Inflammatory macrophage treated with lipopolysaccharide for 4 hours (primary cell): ENCODE data around the gene IQCC.

Experiments used
- DNase-seq: peaks from one replicate; pipeline ENCODE4 v3.0.0-alpha.2; 2020

Gene IQCC

DNA sequence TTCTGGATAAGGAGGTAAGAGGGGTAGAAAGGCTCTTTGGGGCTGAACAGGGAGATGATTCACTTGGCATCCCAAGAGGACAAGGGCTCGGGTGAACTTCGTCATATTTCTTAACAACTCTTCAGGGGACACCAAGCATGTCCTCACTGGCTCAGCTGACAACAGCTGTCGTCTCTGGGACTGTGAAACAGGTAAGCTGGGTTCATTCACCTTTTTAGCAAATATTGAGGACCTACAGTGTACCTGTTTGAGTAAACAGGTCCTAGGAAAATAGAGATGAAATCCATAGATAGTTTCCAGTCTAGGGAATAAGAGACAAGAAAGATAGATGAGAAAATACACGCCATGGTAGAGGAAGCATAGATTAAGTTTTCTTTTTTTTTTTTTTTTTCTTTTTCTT lies 18.8 kb downstream of the IQCC start:
- no peak for DNase-seq

DNA sequence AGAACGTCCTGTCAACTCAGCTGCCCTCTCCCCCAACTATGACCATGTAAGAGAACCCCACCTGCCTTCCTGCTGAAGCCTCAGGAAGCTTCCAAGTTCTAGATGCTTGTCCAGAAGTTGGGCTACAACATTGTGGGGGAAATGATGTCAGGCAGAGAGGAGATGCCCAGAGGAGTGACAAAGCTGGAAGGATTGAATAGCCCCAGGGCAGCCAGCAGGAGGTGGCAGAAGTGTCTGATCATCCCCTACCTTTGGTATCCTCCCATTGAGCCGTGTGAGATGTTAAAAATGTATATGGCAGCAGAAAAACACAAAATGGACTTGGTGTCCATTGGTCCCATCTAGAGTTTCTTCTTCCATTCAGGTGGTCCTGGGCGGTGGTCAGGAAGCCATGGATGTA lies 23.3 kb downstream of the IQCC start:
- no peak for DNase-seq

- no peak for DNase-seq
Measured at GRCh38 chr1:32231843-32232432, 26.5 kb downstream of the IQCC start.

DNA sequence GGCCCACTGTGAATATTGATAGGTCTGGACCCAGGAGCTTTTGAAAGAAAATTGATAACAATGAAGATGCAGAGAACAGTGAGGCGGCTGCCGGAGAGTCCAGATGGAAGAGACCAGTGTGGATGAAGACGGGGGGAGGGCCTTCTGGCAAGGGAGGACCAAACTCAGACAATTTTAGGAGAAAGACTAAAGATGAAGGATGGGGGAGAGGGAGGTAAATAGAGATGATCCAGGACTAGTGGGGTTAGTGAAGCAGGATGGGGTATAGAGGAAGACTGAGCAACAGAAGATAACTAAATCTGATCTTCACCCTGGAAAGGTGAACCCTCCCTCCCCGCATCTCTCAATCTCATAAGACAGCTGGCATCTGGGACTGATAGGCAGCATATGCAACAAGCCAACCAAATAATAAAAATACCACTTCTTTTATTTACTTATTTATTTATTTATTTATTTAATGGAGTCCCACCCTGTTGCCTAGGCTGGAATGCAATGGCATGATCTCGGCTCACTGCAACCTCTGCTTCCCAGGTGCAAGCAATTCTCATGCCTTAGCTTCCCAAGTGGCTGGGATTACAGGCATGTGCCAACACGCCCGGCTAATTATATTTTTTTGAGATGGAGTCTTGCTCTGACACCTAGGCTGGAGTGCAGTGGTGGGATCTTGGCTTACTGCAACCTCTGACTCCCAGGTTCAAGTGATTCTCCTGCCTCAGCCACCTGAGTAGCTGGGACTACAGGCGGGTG lies 27.3 kb downstream of the IQCC start:
- DNase-seq, result no peak

- DNase-seq, result no peak
Measured at GRCh38 chr1:32234792-32235191, 29.3 kb downstream of the IQCC start.

- DNase-seq, result no peak
Measured at GRCh38 chr1:32239337-32239736, 33.9 kb downstream of the IQCC start.

GRCh38 chr1:32239790-32240139 lies 34.3 kb downstream of the IQCC start:
- no peak for DNase-seq

- peak; percentile 57 for DNase-seq
Measured at GRCh38 chr1:32240140-32240951, 34.9 kb downstream of the IQCC start.

DNA sequence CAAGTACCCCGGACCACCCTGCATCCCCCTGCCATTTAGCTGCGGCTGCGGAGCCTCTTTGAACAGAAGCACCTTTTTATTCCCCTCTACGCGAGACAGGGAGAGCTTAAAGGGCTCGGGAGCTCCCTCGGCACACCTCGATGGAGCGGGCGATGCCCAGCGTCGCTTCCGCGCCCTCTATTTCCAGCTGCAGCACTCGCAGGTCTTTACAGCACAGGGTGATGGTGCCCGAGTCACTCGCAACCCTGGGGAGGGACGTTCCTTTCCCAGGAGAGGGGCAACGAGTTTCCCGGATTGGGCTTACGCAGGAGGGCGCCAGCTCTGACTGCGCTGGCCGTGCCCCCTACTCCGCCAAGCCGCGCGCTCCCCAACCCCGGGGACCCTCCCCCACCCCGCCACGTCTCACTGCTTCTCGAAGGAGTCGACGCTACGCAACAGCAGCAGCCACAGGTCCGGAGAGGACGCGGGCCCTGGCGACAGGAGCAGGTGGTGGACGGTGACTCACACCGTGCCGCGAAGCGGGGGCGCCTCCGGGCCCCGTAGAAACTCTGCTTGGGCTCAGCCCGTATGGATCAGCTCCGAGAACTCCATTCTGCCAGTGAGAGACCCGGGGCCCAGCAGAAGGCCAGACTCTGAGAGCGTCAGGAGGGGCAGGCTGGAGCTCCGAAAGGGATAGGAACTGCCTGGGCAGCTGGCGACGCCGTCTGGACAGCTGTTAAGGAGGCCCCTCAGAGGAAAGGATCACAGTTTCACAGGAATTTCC lies 35.7 kb downstream of the IQCC start:
- no peak for DNase-seq

GRCh38 chr1:32242341-32242851 lies 36.9 kb downstream of the IQCC start:
- DNase-seq, result peak; percentile 52

- DNase-seq, result no peak
Measured at GRCh38 chr1:32246888-32247273, 41.4 kb downstream of the IQCC start, which contains the start of gene FAM167B. FAM167B (plus strand) TSS chr1:32247222; CDS start chr1:32247422, 200 bp downstream.

DNA sequence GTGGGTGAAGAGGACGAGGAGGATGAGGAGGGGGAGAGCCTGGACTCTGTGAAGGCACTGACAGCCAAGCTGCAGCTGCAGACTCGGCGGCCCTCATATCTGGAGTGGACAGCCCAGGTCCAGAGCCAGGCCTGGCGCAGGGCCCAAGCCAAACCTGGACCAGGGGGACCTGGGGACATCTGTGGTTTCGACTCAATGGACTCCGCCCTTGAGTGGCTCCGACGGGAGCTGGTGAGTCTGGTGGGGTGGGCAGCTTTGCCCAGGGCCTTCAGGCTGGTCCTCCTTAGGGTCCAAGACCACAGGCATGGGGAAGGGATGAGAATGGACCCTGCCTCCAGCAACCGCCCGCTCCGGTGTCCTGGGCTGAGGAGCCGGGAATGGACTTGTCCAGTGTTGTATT lies 42.0 kb downstream of the IQCC start:
- no peak for DNase-seq

DNA sequence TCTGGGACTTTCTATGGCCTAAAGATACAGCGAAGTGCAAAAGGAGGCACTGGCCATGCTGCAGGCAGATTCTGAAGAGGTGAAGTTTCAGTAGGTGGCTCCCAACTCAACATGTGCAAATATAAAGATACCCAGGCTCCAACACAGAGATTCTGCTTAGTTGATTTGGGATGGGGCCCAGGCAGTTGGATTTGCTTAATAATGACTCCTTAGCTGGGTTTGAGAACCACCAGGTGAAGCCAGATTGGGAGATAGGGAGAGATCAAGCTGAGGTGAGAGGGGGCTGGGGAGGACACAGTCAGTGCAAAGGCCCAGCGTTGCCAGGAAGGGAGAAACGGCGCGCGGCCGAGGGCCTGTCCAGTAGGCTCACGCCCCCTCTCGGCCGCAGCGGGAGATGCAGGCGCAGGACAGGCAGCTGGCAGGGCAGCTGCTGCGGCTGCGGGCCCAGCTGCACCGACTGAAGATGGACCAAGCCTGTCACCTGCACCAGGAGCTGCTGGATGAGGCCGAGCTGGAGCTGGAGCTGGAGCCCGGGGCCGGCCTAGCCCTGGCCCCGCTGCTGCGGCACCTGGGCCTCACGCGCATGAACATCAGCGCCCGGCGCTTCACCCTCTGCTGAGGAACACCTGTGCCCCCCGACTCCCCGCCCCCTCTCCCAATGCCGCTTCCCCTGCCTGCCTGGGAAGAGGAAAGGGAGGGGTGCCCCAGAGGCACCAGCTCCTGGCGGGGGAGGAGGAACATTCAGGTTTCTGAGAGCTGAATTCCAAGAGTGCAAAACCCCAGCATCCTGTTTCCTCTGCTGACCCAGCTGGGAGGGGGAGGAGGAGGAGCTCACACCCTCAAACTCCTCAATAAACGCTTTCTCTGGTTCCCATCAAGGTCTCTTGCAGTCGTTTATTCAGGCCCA lies 42.8 kb downstream of the IQCC start:
- DNase-seq, result peak; percentile 78

GRCh38 chr1:32249831-32250525 lies 44.5 kb downstream of the IQCC start:
- no peak for DNase-seq

GRCh38 chr1:32250893-32251716 lies 45.6 kb downstream of the IQCC start, which contains the start of gene LCK:
LCK (plus strand) TSS chr1:32251265; CDS start chr1:32274330, 23,065 bp downstream.
- DNase-seq, result no peak

- DNase-seq, result no peak
Measured at GRCh38 chr1:32255072-32256071, 49.9 kb downstream of the IQCC start.

GRCh38 chr1:32256473-32257226 lies 51.2 kb downstream of the IQCC start:
- no peak for DNase-seq

DNA sequence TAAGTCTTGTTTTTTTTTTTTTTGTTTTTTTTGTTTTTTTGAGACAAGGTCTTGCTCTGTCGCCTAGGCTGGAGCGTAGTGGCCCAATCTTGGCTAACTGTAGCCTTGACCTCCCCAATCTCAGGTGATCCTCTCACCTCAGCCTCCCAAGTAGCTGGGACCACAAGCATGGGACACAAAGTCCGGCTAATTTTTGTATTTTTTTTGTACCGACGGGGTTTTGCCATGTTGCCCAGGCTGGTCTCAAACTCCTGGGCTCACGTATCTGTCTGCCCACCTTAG lies 51.7 kb downstream of the IQCC start:
- DNase-seq, result no peak
